ENCODE data around the gene HMOX2. TPM values are rescaled to one million over a fixed set of nuclear protein-coding genes. Genes with fewer than 3 reads are reported as not detected.

The HMOX2 gene
- total and polyA plus RNA-seq, 4 donors: 37.6 to 57.8 (median 51.3) TPM

Small RNAs within 50 kb of the gene (small RNA-seq; reads per million reads assigned to genes)
- gene AC012676.2 (ENCODE audit: low replicate concordance): not detected

Other genes starting within 250 kb of the HMOX2 start
- gene SRL, start 234.3 kb upstream of the HMOX2 start, total RNA-seq: 1 to 10 TPM; 2.1 to 2.9 TPM
- gene SRL, start 234.3 kb upstream of the HMOX2 start, polyA plus RNA-seq: under 1 TPM; 0.30 to 0.37 TPM
- gene TFAP4, start 203.4 kb upstream of the HMOX2 start, total RNA-seq: 10 to 100 TPM in 1 of 2 donors, 1 to 10 TPM in 1; 9.7 to 12.3 TPM
- gene TFAP4, start 203.4 kb upstream of the HMOX2 start, polyA plus RNA-seq: 10 to 100 TPM in 1 of 2 donors, 1 to 10 TPM in 1; 5.7 to 10.5 TPM
- gene GLIS2, start 160.3 kb upstream of the HMOX2 start, total RNA-seq: 10 to 100 TPM in 1 of 2 donors, 1 to 10 TPM in 1; 8.8 to 25.5 TPM
- gene GLIS2, start 160.3 kb upstream of the HMOX2 start, polyA plus RNA-seq: 10 to 100 TPM; 14.8 to 15.1 TPM
- 10 to 100 TPM; 23.0 to 55.2 TPM for gene PAM16, start 125.1 kb upstream of the HMOX2 start, total RNA-seq
- gene PAM16, start 125.1 kb upstream of the HMOX2 start, polyA plus RNA-seq: 100 to 1,000 TPM in 1 of 2 donors, 10 to 100 TPM in 1; 62.2 to 183 TPM
- 10 to 100 TPM; 32.9 to 42.9 TPM for gene VASN, start 104.5 kb upstream of the HMOX2 start, total RNA-seq
- gene VASN, start 104.5 kb upstream of the HMOX2 start, polyA plus RNA-seq: 10 to 100 TPM; 18.8 to 29.6 TPM
- gene CORO7, start 59.8 kb upstream of the HMOX2 start, total RNA-seq: 10 to 100 TPM; 32.3 to 86.2 TPM
- 10 to 100 TPM; 27.8 to 60.0 TPM for gene CORO7, start 59.8 kb upstream of the HMOX2 start, polyA plus RNA-seq
- 10 to 100 TPM; 36.9 to 38.5 TPM for gene DNAJA3, start 50.5 kb upstream of the HMOX2 start, total RNA-seq
- gene DNAJA3, start 50.5 kb upstream of the HMOX2 start, polyA plus RNA-seq: 10 to 100 TPM; 24.8 to 34.2 TPM
- 10 to 100 TPM; 23.4 to 52.9 TPM for gene NMRAL1, start 1.8 kb upstream of the HMOX2 start, total RNA-seq
- 10 to 100 TPM; 40.7 to 57.4 TPM for gene NMRAL1, start 1.8 kb upstream of the HMOX2 start, polyA plus RNA-seq
- gene CDIP1, start 62.4 kb downstream of the HMOX2 start, total RNA-seq: 10 to 100 TPM; 12.4 to 25.2 TPM
- gene CDIP1, start 62.4 kb downstream of the HMOX2 start, polyA plus RNA-seq: 10 to 100 TPM; 11.3 to 13.2 TPM
- gene C16orf96, start 79.9 kb downstream of the HMOX2 start, total RNA-seq: under 1 TPM; 0.28 to 0.37 TPM
- under 1 TPM; 0.03 to 0.04 TPM for gene C16orf96, start 79.9 kb downstream of the HMOX2 start, polyA plus RNA-seq
- gene UBALD1, start 138.5 kb downstream of the HMOX2 start, total RNA-seq: 10 to 100 TPM in 1 of 2 donors, 1 to 10 TPM in 1; 6.6 to 38.5 TPM
- 10 to 100 TPM; 20.2 to 43.2 TPM for gene UBALD1, start 138.5 kb downstream of the HMOX2 start, polyA plus RNA-seq
- gene MGRN1, start 148.4 kb downstream of the HMOX2 start, total RNA-seq: 100 to 1,000 TPM in 1 of 2 donors, 10 to 100 TPM in 1; 55.7 to 112 TPM
- 10 to 100 TPM; 29.5 to 38.2 TPM for gene MGRN1, start 148.4 kb downstream of the HMOX2 start, polyA plus RNA-seq
- 10 to 100 TPM; 34.7 to 41.3 TPM for gene NUDT16L1, start 217.2 kb downstream of the HMOX2 start, total RNA-seq
- gene NUDT16L1, start 217.2 kb downstream of the HMOX2 start, polyA plus RNA-seq: 10 to 100 TPM; 27.8 to 29.8 TPM